NCI-H2196 treated with DMSO at 0.1 percent for 48 hours (cell line): ENCODE data around the gene IDH3G.

Experiments
- DNase-seq: peaks from one replicate; lab custom pipeline; 2025; ENCODE audit not compliant: unreplicated experiment; lab: John Stamatoyannopoulos, UW

IDH3G gene

GRCh38 chrX:153736071-153736820 is 57.9 kb downstream of the IDH3G start:
- no peak for DNase-seq
